ENCODE data around the gene DAZ4. TPM values are rescaled to one million over a fixed set of nuclear protein-coding genes. Genes with fewer than 3 reads are reported as not detected.
"Not testable (repeated sequence)": the region's sequence is repeated elsewhere in the genome, so short reads cannot be mapped to it uniquely, and the experiment has no call there.

The DAZ4 gene, protein sequence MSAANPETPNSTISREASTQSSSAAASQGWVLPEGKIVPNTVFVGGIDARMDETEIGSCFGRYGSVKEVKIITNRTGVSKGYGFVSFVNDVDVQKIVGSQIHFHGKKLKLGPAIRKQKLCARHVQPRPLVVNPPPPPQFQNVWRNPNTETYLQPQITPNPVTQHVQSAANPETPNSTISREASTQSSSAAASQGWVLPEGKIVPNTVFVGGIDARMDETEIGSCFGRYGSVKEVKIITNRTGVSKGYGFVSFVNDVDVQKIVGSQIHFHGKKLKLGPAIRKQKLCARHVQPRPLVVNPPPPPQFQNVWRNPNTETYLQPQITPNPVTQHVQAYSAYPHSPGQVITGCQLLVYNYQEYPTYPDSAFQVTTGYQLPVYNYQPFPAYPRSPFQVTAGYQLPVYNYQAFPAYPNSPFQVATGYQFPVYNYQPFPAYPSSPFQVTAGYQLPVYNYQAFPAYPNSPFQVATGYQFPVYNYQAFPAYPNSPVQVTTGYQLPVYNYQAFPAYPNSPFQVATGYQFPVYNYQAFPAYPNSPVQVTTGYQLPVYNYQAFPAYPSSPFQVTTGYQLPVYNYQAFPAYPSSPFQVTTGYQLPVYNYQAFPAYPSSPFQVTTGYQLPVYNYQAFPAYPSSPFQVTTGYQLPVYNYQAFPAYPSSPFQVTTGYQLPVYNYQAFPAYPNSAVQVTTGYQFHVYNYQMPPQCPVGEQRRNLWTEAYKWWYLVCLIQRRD
- total RNA-seq: not detected

- POLR2A ChIA-PET; H3K36me3 Mint-ChIP-seq (ENCODE audit: low read depth); H3K4me1 Mint-ChIP-seq; H3K27me3 Mint-ChIP-seq; CTCF ChIA-PET; DNase-seq; H3K4me3 Mint-ChIP-seq; H3K9me3 Mint-ChIP-seq; H3K27ac Mint-ChIP-seq: not testable (repeated sequence)
These were observed at the start of gene DAZ4 for GRCh38 chrY:24833619-24834018. DAZ4 (plus strand) TSS chrY:24833919; CDS start chrY:24834127, 208 bp downstream.

DNA sequence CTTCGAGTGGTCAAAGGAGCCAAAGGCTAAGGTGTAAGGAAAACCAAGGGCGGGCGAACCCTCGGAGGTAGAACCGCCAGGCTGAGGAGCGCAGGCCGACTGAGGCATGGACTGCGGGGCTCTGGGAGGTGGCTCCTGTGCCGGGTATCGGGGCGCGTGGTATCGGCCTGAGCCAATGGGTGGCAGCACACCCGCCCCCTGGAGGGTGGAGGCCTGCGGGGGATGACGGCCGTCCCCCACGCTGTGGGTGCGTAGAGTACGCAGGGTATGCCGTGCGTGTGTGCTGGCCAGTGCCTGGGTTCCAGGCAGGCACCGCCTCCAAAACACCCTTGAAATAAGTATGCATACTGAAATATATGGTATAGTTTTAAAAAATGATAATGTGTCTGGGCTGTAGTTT is 20.4 kb upstream of the DAZ4 start, which contains the start of gene DAZ3:
Gene DAZ3 (minus strand): TSS at position 101 of the 400 bp plus-strand sequence. CDS start 208 bp downstream, outside the sequence.
- H3K4me3 Mint-ChIP-seq; H3K9me3 Mint-ChIP-seq; DNase-seq; CTCF ChIA-PET; H3K4me1 Mint-ChIP-seq; POLR2A ChIA-PET; H3K27ac Mint-ChIP-seq; H3K27me3 Mint-ChIP-seq; H3K36me3 Mint-ChIP-seq (ENCODE audit: low read depth): not testable (repeated sequence)

- H3K27ac Mint-ChIP-seq; H3K36me3 Mint-ChIP-seq (ENCODE audit: low read depth); H3K9me3 Mint-ChIP-seq; H3K4me1 Mint-ChIP-seq; DNase-seq; H3K27me3 Mint-ChIP-seq; POLR2A ChIA-PET; CTCF ChIA-PET; H3K4me3 Mint-ChIP-seq: not testable (repeated sequence)
These were observed 11.9 kb upstream of the DAZ4 start for GRCh38 chrY:24821836-24822235.

- H3K27me3 Mint-ChIP-seq; CTCF ChIA-PET; DNase-seq; POLR2A ChIA-PET; H3K36me3 Mint-ChIP-seq (ENCODE audit: low read depth); H3K9me3 Mint-ChIP-seq; H3K27ac Mint-ChIP-seq; H3K4me3 Mint-ChIP-seq; H3K4me1 Mint-ChIP-seq: not testable (repeated sequence)
These were observed 9.4 kb upstream of the DAZ4 start for GRCh38 chrY:24824184-24824879.

DNA sequence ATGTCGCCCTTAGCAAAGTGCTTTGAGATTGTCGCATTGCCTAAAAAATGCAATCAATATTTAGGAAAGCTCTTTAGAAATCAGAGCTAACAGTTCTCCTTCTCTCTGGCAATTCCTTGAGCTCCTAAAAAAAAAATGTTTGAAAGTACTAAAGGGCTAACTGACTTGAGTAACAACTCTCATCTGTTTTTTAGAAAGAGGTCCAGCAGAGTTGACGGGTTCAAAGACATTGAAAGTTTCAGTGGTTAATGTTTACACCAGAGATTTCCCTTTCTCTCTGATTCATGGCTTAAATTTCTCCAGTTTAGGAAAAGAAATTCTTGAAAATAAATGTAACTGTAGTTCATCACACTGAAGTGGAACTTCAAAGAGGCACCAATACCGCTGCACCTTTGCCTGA is 8.7 kb upstream of the DAZ4 start:
- CTCF ChIA-PET; H3K27me3 Mint-ChIP-seq; POLR2A ChIA-PET; H3K9me3 Mint-ChIP-seq; H3K4me3 Mint-ChIP-seq; H3K27ac Mint-ChIP-seq; H3K36me3 Mint-ChIP-seq (ENCODE audit: low read depth); DNase-seq; H3K4me1 Mint-ChIP-seq: not testable (repeated sequence)

Other genes starting within 250 kb of the DAZ4 start
- not detected for gene BPY2B, start 215.9 kb upstream of the DAZ4 start, total RNA-seq
- gene DAZ3, start 20.5 kb upstream of the DAZ4 start, total RNA-seq: not detected
- not detected for gene BPY2C, start 218.2 kb downstream of the DAZ4 start, total RNA-seq